NOMO-1 treated with DMSO at 0.1 percent for 48 hours (cell line): ENCODE results near the gene PARD3B.
"Not testable (repeated sequence)": the region's sequence is repeated elsewhere in the genome, so short reads cannot be mapped to it uniquely, and the experiment has no call there.

Experiments used
- DNase-seq: peaks from one replicate; lab custom pipeline; 2025; ENCODE audit not compliant: unreplicated experiment; lab: John Stamatoyannopoulos, UW

The PARD3B gene

DNA sequence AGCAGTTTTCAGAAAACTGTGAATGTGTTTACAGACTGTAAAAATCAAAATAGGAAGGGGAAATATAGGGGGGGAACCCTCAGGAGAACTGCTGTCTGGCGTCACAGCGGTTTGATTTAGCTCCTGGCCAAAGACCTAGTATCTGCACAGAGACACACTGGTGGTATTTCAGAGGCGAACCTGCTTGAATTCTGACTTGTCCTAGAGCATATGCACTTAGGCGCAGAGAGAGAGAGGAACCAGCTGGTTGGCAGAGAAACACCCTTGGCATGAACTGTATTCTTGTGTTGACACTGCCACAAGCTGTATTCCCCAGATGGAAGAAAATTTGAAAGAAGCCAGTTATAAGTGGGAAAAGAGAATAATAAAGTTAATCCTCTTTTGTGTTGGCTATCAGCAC lies 630.6 kb downstream of the PARD3B start:
- no peak for DNase-seq

GRCh38 chr2:205176546-205176945 lies 631.3 kb downstream of the PARD3B start:
- no peak for DNase-seq

GRCh38 chr2:205177546-205177945 lies 632.3 kb downstream of the PARD3B start:
- DNase-seq, result no peak

- no peak for DNase-seq
Measured at GRCh38 chr2:205180730-205181129, 635.5 kb downstream of the PARD3B start.

- DNase-seq, result no peak
Measured at GRCh38 chr2:205187731-205188130, 642.5 kb downstream of the PARD3B start.

- no peak for DNase-seq
Measured at GRCh38 chr2:205188239-205189138, 643.2 kb downstream of the PARD3B start.

- DNase-seq, result no peak
Measured at GRCh38 chr2:205189301-205189700, 644.0 kb downstream of the PARD3B start.

DNA sequence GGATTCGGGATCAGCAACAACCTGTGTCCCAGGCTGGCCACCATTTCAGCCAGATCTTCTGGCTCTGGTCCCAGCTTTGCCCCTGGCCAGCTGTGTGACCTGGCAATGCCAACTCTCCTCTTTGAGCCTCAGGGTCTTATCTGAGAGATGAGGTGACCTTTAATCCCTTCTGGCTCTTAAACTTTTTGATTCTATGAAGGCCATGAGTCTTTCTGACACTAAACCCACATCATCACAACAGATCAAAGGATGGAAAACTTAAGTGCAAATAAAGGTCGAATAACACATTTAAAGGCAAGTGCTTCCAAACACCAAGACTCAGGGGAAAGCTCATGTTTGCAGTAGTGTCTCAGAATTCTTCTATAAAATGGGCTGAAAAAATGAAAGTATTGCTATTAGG lies 645.3 kb downstream of the PARD3B start:
- DNase-seq, result no peak

- no peak for DNase-seq
Measured at GRCh38 chr2:205193125-205193835, 648.0 kb downstream of the PARD3B start.

DNA sequence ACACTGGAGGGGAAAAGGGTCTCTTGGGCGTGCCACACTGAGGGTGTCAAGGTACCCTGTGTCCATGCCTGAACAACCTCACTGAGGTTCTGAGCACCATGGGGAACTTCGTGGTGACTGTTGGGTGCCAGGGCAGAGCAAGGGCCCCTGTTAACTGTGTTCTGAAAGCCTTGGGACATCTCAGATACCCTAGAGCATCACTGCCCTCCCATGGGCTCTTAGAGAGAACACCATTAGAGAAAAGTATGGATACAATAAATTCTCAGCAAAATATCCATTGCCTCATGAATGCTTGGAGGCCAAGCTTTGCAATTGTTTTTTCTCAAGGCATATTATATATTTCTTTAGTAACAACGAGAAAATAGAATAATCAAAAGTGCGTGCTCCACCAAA lies 648.6 kb downstream of the PARD3B start:
- no peak for DNase-seq

DNA sequence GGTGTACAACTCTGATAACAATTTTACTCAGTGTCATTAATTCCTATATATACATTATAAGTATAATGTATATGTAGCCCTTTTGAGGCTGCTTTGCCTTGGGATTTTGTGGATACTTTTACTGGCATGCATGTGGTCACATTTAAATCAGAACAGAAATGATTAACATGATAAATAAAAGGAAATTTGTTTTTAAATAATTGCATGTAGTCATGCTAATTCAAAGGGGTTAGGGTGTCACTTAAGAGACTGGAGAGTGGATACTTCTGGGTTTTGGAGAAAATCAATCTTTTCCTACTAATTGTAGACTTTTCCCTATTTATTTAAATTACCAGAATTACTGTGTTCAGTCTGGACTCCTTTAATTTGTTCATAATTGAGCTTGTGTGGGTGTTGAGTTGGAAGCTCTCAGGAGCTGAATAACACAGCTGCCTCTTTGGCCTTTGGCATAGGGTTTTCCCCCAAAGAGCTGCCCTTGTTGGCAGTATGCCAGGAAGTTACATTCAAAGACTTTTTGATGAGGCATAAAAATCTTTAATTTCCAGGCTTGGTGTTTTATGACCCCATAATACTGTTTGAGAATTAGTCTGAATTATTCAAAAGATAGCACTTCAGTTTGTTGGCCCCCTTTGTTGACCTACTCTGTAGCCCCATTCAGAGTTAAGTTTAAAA lies 652.3 kb downstream of the PARD3B start:
- DNase-seq, result no peak

DNA sequence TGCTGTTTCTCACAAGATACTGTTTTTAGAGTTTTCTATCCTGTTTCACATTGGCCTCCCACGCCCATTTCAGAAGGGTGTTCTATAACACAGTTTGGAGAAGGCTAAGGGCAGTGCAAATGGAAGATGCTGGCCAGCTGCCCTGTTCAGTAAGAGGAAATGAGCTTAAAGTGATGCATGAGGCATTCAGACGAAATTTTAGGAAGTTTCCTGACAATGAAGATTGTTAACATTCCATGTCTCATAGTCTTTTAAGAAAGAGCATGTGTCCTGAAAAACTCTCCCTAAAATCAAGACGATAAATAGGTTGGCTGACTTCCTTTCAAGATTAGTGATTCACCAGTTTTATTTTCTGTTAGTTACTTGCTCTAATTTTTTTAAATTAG lies 652.9 kb downstream of the PARD3B start:
- no peak for DNase-seq

DNA sequence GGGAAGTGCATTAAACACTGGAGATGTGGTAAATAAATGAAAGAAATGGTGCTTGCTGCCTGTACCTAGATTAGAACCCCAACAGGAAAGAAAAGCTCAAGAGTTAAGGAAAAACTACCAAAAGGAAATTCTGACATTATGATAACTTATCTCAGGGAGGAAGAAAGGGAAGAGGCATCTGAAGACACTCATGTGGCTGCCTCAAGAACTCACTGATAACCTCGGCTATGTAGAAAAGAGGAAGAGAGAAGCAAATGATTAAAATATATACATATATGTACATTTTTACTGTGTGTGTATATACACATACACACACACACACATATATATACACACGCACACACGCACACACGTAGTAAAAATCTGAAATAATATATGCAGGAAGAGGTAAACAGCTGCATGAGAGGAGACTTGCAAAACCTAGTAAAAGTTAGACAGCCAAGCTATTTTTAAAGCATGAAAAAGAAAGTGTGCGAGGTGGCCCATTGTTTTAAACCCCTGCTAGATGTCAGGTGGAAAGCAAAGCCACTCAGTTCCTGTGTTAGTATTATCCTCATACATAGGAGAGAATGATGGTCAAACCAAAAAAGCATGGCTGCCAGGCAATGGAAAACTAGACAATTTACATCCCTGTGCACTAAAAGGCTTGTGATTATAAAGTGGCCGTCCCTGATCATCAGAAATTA lies 654.0 kb downstream of the PARD3B start:
- no peak for DNase-seq

GRCh38 chr2:205210494-205210893 lies 665.2 kb downstream of the PARD3B start:
- DNase-seq, result no peak

GRCh38 chr2:205212357-205212756 lies 667.1 kb downstream of the PARD3B start:
- DNase-seq, result no peak

DNA sequence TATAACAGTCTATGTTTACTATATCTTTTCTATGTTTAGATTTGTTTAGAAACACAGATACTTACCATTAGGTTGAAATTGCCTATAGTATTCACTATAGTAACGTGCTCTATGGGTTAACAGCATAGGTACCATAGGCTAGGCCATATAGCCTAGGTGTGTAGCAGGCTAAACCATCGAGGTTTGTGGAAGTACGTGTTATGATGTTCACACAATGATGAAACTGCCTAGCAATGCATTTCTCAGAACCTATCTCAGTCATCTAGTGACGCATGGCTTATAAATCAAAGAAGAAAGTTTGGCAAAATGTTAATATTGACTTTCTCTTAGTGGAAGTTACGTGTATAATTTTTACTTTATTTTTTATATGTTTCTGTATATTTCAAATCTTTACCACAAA lies 670.8 kb downstream of the PARD3B start:
- DNase-seq, result no peak

DNA sequence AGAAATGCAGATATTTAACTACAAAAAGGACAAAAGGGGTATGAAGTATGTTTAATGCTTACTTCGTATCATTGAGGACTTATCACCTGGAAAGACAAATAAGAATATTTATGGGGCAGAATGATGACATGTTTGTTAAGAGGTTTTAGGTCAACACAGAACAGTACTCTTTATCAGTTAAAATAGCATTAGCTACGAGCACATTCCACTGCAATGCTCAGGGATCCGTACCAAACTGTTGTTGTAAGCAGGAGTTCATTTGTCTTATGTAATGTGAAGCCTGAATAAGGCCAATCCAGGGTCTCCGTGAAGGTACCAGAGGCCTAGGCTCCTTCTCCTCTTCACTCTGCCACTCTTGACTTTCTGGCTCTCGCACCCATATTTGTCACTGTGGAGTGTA lies 671.3 kb downstream of the PARD3B start:
- DNase-seq, result no peak

- no peak for DNase-seq
Measured at GRCh38 chr2:205217004-205217403, 671.7 kb downstream of the PARD3B start.

- DNase-seq, result no peak
Measured at GRCh38 chr2:205218056-205218455, 672.8 kb downstream of the PARD3B start.

DNA sequence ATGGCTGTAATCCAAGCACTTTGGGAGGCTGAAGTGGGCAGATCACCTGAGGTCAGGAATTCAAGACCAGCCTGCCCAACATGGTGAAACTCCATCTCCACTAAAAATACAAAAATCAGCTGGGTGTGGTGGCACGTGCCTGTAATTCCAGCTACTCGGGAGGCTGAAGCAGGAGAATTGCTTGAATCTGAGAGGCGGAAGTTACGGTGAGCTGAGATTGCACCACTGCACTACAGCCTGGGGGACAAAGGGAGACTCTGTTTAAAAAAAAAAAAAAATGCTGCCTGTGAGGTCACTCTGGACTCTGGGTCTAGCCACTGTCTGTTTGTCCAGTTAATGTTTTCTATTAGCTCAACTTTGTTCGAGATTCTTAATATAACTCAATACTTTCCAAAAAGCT lies 673.5 kb downstream of the PARD3B start:
- DNase-seq, result not testable (repeated sequence)

GRCh38 chr2:205220559-205220958 lies 675.3 kb downstream of the PARD3B start:
- DNase-seq, result no peak
